SKM-1 treated with dmso at 0.1 percent for 144 hours (cell line): ENCODE measurements around the gene MED25.
"Not testable (repeated sequence)": the region's sequence is repeated elsewhere in the genome, so short reads cannot be mapped to it uniquely, and the experiment has no call there.

Experiments
- DNase-seq: peaks from one replicate; lab custom pipeline; 2025; ENCODE audit not compliant: unreplicated experiment; lab: John Stamatoyannopoulos, UW

Gene MED25

GRCh38 chr19:49814010-49814409, 4.1 kb upstream of the MED25 start:
- DNase-seq = no peak

- DNase-seq = no peak
Measured at GRCh38 chr19:49816590-49816989, 1.5 kb upstream of the MED25 start.

GRCh38 chr19:49818649-49819370, 721 bp downstream of the MED25 start:
- DNase-seq = no peak

GRCh38 chr19:49819452-49820115, 1.5 kb downstream of the MED25 start:
- DNase-seq = not testable (repeated sequence)

GRCh38 chr19:49820125-49820524, 2.0 kb downstream of the MED25 start:
- no peak for DNase-seq

GRCh38 chr19:49823472-49823871, 5.4 kb downstream of the MED25 start:
- DNase-seq = no peak

- no peak for DNase-seq
Measured at GRCh38 chr19:49824662-49825061, 6.6 kb downstream of the MED25 start.

- no peak for DNase-seq
Measured at GRCh38 chr19:49827034-49827433, 8.9 kb downstream of the MED25 start.

- DNase-seq = no peak
Measured at GRCh38 chr19:49829200-49829599, 11.1 kb downstream of the MED25 start.

- DNase-seq = no peak
Measured at GRCh38 chr19:49829721-49830120, 11.6 kb downstream of the MED25 start.

- no peak for DNase-seq
Measured at GRCh38 chr19:49830766-49831165, 12.7 kb downstream of the MED25 start.

- DNase-seq = no peak
Measured at GRCh38 chr19:49831592-49831991, 13.5 kb downstream of the MED25 start.

GRCh38 chr19:49832556-49832955, 14.5 kb downstream of the MED25 start:
- DNase-seq = no peak

GRCh38 chr19:49833599-49833998, 15.5 kb downstream of the MED25 start:
- DNase-seq = no peak

- no peak for DNase-seq
Measured at GRCh38 chr19:49835562-49835961, 17.5 kb downstream of the MED25 start.

GRCh38 chr19:49836176-49837008, 18.3 kb downstream of the MED25 start:
- DNase-seq = no peak

GRCh38 chr19:49837009-49837310, 18.9 kb downstream of the MED25 start:
- DNase-seq = no peak

- DNase-seq = no peak
Measured at GRCh38 chr19:49837425-49837824, 19.3 kb downstream of the MED25 start.

- no peak for DNase-seq
Measured at GRCh38 chr19:49838885-49839588, 20.9 kb downstream of the MED25 start.

- no peak for DNase-seq
Measured at GRCh38 chr19:49839713-49840112, 21.6 kb downstream of the MED25 start.

GRCh38 chr19:49840321-49840720, 22.2 kb downstream of the MED25 start:
- no peak for DNase-seq
